ENCODE results near the gene STARD13. TPM values are rescaled to one million over a fixed set of nuclear protein-coding genes. Genes with fewer than 3 reads are reported as not detected.

STARD13 gene
- polyA plus RNA-seq, 1 experiment: 21.2 TPM

DNA sequence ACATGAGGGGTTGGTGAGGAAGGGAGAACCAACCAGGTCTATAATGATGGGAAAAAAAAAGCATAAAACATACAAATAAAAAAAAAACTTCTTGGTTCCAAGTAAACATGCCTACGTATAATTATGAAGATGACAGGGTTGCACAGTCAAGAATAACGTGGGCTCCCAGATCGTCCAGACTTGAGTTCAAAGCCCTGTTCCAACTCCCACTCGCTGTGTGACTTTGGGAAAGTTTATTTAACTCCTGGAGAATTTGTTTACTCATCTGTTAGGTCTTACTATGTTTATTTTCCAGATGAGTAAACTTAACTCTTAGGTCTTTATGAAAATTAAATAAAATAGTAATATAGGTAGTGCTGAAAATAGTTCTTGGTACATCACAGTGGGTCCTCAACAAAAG is 13.8 kb downstream of the STARD13 start:
- no peaks in the 10 kb centered on the region for H3K27me3 ChIP-seq (ENCODE audit: control insufficient read depth, insufficient read depth, low read length)
- DNase-seq (ENCODE audit: low read depth): no peak
- TF ChIP-seq, protein P1, sequence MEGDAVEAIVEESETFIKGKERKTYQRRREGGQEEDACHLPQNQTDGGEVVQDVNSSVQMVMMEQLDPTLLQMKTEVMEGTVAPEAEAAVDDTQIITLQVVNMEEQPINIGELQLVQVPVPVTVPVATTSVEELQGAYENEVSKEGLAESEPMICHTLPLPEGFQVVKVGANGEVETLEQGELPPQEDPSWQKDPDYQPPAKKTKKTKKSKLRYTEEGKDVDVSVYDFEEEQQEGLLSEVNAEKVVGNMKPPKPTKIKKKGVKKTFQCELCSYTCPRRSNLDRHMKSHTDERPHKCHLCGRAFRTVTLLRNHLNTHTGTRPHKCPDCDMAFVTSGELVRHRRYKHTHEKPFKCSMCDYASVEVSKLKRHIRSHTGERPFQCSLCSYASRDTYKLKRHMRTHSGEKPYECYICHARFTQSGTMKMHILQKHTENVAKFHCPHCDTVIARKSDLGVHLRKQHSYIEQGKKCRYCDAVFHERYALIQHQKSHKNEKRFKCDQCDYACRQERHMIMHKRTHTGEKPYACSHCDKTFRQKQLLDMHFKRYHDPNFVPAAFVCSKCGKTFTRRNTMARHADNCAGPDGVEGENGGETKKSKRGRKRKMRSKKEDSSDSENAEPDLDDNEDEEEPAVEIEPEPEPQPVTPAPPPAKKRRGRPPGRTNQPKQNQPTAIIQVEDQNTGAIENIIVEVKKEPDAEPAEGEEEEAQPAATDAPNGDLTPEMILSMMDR (IDR thresholded peaks at IDR 0.05; ENCODE audit: insufficient read depth, low read depth, low read length): no peak
- H3K4me3 ChIP-seq (ENCODE audit: low read depth, low read length): no peak overlapping the region
- H3K36me3 ChIP-seq (ENCODE audit: control insufficient read depth, insufficient read depth, low read length): no peaks in the 10 kb centered on the region; the same call in none of the 2 replicates
- CTCF ChIA-PET: no interaction called here
- POLR2A ChIA-PET: no interaction called here

DNA sequence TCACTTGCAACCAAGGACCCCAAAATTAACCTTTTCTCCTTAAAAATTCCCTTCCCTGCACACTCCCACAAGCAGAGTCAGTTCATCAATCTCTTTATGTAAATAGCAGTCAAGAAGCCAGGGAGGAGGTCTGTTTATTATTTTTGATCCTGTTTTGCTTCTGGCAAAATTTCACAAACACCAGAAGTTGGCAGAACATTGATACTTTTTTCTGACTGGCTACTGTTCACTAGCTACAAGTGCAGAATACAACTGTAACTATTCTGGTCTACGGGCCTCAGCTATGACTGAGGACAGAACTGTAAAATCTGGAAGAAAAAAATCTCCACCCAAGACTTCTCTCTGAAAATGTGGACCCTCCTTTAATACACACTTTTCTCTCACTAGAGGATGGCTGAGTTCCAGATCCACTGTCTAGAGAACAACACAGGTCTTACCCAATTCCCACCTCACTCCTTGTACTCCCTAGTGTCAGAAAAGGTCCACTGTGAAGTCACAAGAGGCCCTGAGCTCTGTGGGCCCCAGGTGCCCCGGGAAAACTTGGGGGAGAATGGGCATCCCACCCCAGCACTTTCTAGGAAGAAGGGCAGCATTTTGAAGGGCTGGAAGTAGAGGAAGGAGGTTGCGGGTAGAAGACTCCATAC is 14.5 kb downstream of the STARD13 start:
- no peak for DNase-seq (ENCODE audit: low read depth)
- ChIA-PET CTCF (interaction anchor here (1.8 kb wide), 1 partner anchor 11 kb away, joined by 6 read pairs; no protein-coding TSS in a partner anchor), POLR2A (no interaction called here)
- Histone ChIP-seq H3K4me3 (ENCODE audit: low read depth, low read length) (no peak overlapping the region), H3K36me3 (ENCODE audit: control insufficient read depth, insufficient read depth, low read length) (no peaks in the 10 kb centered on the region; the same call in none of the 2 replicates), H3K27me3 (ENCODE audit: control insufficient read depth, insufficient read depth, low read length) (no peaks in the 10 kb centered on the region)
- TF ChIP-seq, protein P1 (IDR thresholded peaks at IDR 0.05; ENCODE audit: insufficient read depth, low read depth, low read length): no peak

DNA sequence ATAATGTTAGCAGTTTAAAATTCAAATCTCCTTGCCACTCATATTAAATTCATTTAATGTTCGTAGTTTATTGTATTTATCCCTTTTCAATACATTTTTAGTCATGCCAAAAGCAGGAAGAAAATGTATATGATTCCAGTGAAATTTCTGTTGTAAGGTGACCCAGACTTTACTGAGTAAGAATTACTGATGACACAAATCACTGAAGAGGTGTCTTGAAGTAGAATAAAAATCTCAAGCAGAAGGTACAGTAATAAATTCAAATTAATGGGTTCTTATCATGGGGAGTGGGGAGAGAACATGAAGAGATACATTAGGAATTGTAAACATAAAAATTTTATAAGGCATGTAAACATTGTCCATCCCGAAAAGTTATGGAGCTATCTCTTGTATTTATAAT is 19.9 kb downstream of the STARD13 start:
- no peak overlapping the region for H3K4me3 ChIP-seq (ENCODE audit: low read depth, low read length)
- POLR2A ChIA-PET: no interaction called here
- DNase-seq (ENCODE audit: low read depth): no peak
- CTCF ChIA-PET: no interaction called here
- no peaks in the 10 kb centered on the region; the same call in 1 of the 2 replicates for H3K36me3 ChIP-seq (ENCODE audit: control insufficient read depth, insufficient read depth, low read length)
- no peaks in the 10 kb centered on the region for H3K27me3 ChIP-seq (ENCODE audit: control insufficient read depth, insufficient read depth, low read length)
- TF ChIP-seq, protein P1 (IDR thresholded peaks at IDR 0.05; ENCODE audit: insufficient read depth, low read depth, low read length): no peak

DNA sequence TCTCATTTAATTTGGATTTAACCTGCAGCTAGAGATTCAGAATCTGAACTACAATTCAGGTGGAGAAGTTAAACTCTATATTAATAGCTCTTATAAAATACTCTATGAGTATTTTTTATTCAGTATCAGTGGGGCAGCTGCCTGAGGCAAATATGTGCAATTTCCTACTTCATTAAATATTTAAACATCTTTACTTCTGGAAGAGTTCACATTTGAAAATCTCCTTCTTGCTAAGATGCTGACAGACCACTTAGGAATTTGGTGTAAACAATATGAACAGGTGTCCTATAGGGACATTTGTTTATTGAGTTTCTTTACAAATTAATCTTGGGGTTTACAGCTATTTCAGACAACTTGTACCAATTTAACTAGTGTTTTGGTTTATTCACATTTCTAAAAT is 20.4 kb downstream of the STARD13 start:
- ChIA-PET POLR2A (no interaction called here), CTCF (no interaction called here)
- no peak overlapping the region for H3K4me3 ChIP-seq (ENCODE audit: low read depth, low read length)
- TF ChIP-seq, protein P1 (IDR thresholded peaks at IDR 0.05; ENCODE audit: insufficient read depth, low read depth, low read length): no peak
- H3K27me3 ChIP-seq (ENCODE audit: control insufficient read depth, insufficient read depth, low read length): no peaks in the 10 kb centered on the region
- no peak for DNase-seq (ENCODE audit: low read depth)
- no peaks in the 10 kb centered on the region; the same call in 1 of the 2 replicates for H3K36me3 ChIP-seq (ENCODE audit: control insufficient read depth, insufficient read depth, low read length)

DNA sequence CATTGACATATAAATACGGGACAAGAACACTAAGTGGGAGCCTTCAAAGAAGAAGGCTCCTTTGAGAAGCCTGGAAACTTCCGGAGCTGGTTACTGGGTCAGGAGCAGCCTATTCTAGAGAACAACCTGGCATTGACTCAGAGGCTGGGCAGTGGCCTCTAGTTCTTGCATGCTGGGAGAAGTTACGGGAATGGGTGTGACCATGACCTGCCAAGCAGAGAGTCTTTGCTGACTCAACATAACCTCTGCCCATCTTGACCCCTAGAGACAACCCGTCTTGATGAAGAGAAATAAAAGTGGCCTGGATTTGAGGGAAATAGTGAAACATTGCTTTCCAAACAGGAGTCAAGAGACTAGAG is 21.0 kb downstream of the STARD13 start:
- CTCF ChIA-PET: no interaction called here
- no peak for DNase-seq (ENCODE audit: low read depth)
- TF ChIP-seq, protein P1 (IDR thresholded peaks at IDR 0.05; ENCODE audit: insufficient read depth, low read depth, low read length): no peak
- H3K4me3 ChIP-seq (ENCODE audit: low read depth, low read length): no peak overlapping the region
- H3K36me3 ChIP-seq (ENCODE audit: control insufficient read depth, insufficient read depth, low read length): no peaks in the 10 kb centered on the region; the same call in 1 of the 2 replicates
- no peaks in the 10 kb centered on the region for H3K27me3 ChIP-seq (ENCODE audit: control insufficient read depth, insufficient read depth, low read length)
- POLR2A ChIA-PET: no interaction called here

All from BJ (cell line).